NCI-H774 (cell line): ENCODE results near the gene TMEM40.
"Not testable (repeated sequence)": the region's sequence is repeated elsewhere in the genome, so short reads cannot be mapped to it uniquely, and the experiment has no call there.

Experiments
- DNase-seq: peaks from one replicate; lab custom pipeline; 2025; lab: John Stamatoyannopoulos, UW

The TMEM40 gene, protein sequence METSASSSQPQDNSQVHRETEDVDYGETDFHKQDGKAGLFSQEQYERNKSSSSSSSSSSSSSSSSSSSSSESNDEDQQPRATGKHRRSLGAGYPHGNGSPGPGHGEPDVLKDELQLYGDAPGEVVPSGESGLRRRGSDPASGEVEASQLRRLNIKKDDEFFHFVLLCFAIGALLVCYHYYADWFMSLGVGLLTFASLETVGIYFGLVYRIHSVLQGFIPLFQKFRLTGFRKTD

DNA sequence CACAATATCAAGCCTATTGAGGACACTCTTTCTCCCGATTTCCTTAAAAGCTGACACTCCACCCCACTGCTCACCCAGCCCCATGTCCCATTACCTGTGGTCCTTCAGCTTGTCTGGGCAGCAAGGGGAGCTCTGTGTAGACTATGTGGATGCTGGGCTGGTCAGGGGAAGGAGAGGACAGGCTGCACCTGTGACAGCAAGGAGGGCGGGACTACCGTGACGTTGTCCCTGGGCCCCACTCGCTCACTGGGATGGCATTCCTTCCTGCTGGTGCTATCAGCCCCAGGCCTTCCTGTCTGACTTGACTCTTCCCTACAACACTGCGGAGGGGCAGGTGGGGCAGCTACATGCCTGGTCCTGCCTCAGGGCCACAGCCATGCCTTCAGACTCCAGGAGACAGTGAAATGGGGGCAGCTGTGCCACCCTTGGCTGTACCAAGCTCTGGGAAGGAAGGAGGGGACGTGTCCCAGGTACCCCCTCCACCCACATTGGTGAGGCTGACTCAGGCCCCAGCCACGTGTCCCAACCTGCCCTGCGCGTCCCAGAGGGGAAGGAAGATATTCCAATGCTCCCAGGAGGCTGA, at the start of gene TMEM40:
Gene TMEM40, minus strand, starts transcription at position 163 of the 583 bp plus-strand sequence. CDS start 9,427 bp downstream, outside the sequence.
- DNase-seq, result no peak

DNA sequence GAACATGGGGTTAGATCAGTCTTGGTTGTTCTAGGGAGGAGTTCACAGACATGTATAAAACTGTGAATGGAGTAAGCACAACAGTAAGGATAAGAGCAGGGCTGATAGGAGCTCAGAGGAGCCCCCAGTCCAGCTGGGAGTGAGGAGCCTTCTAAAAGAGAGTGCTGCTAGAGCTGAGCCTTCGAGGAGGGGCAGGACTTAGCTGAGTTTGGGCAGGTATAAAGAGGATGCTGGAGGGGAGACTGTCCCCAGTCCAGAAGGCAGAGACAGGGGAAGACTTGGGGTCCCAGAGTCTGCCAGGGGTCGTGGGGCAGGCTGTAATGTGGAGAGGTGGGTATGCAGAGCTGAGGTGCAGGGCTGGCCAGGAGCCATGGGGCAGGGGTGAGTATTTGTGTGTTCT, 49.5 kb upstream of the TMEM40 start:
- no peak for DNase-seq

DNA sequence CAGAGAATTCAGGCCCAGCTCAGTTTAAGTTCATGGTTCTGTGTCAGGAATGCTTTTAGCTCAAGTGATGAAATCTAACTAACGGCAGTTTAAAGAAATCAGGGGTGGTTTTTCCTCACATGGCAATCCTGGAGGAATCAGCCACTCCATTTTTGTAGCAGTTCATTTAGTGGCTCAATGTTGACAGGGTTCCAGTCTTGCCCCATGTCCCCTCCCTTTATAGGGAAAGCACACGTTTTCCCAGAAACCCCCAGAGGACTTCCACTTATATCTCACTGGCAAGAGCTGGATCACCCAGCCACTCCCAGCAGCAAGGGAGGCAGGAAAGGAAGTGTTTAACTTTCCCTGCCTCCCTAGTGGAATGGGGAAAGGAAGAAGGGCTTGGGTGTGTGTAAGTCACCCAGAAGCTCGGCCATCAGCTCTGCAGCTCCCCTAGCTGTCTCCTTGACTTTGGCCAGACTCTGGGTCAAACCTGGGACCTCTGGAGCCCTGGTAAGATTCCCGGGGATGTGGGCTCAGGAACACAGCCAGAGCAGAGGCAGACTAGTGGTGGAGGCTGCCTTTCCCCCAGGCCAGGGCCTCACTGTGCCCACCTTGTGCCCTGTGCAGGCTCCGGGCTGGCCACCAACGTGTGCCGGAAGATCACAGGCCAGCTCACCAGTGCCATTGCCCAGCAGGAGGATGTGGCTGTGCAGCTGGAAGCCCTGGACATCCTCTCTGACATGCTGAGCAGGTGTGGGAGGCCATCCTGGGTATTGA, 48.7 kb upstream of the TMEM40 start:
- no peak for DNase-seq

DNA sequence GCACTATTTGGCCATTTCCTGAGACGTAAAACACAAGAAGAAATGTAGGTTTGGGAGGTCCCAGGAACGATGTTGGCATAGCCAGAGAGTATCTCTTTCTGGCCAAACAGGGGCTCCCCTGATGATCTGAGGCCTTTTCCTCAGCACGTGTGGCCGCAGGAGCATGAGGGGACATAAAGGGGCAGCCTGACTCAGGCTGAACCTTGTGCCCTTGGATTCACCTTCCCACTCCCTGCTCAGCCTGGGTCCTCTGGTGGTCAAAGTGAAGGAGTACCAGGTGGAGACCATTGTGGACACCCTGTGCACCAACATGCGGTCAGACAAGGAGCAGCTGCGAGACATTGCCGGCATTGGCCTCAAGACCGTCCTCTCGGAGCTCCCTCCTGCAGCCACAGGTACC, 48.0 kb upstream of the TMEM40 start:
- DNase-seq, result no peak

DNA sequence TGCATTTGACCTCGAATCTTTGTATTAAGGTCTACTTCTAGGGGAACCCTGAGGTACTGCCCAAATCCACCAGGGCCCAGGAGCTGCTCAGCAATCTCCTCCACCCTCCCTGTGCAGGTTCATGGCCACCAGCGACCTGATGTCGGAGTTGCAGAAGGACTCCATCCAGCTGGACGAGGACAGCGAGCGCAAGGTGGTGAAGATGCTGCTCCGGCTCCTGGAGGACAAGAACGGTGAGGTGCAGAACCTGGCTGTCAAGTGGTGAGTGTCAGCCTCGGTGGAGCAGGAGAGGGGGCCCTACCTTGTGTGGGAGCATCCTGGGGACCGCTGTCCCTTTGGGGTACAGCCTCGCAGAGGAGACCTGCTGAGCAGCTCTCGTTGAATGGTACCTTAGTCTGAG, 44.3 kb upstream of the TMEM40 start:
- DNase-seq, result no peak

DNA sequence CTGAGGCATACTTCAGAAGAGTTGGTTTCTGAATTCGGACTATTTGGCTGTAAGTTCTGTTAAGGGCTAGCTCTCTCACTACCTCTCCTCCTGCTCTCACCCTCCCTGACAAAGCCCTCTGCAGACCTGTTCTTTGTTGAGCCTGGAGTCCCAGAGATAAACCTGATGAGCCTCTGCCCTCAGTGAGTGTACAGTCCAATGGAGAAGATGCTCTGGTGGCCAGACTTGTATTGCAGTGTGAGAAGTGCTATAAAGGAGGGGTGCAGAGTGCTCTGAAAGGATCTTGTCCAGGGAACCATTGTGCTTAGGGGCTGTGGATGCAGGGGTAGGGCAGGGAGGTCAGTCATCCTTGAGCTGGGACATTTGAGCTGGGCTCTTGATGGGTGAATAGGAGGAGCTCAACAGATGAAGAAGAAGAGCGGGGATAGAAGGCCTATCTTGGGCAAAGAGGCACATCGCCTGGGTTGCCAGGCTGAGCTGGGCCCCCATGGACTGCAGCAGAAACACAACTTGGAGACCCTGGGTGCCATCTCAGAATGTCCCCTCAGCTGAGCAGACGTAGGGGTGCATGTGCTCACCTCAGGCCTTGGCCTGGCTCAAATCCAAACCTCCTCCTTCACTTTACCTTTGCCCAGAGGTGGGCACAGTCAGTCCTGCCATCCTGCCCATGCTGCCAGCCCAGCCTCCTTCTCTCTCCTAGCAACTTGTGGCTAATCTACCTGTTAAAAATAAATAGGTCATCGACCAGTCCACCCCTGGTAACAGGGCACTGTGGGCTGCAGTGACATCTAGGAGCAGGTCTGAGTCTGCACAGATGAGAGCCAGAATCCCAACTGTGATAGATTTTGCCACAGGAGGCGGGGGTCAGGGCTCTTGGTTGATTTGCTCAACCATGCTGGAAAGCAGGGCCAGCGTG, 40.7 kb upstream of the TMEM40 start:
- DNase-seq, result no peak

DNA sequence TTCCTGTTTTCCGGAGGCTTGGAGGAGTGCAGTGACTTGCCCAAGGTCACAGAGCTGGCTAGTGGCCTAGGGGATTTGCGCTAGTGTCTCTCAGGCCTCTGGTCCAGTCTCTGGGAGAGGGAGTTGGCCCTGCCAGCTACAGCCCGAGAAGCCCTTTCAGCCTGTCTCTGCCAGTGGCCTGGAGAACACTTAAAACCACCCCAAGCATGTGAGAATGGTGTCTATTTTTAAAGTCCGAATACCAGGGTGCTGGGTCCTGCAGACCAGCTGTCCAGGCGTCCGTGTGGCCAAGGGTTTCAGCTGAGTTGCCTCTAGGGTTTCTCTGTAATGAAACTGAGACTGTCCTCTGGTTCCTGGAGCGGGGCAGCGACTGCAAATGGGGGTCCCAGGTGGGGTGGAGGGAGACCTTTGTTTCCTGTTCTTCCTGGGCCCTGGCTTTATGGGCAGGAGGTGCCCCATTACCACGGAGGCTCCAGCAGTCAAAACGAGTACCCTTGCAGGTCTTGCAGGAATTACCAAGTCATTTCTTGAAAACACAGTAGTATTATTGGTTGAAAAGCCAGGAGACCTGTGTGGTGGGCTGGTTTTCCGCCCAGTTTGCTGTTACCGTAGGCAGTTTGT, 39.6 kb upstream of the TMEM40 start:
- DNase-seq, result no peak

DNA sequence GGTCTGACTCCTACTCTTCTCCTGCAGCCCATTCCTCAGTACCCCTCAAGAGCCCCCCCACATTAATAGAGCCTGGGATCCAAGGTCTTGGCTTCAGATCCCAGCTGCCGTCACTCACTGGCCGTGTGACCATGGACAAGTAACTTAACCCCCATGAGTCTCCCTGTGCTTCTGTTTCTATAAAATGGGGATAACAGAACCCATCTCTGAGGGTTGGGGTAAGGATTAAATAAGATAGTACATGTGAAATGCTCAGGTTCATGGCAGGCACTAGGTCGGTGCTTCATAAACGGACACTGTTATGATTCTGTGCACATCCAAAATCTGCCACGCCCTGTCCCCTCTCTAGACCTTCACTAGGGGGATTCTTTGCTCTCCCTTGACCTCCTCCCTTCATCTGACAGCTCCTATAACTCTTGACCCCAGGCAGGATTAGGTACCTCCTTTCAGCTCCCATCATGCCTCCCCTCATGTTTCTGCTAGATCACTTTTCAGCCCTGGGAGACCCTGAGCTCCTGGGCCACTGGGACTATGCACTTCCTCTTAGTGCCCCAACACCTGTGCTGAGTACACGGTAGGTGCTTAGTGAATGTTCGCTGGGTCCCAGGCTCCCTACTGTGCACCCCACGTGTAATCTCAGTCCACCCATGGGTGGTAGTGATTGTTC, 39.0 kb upstream of the TMEM40 start:
- DNase-seq, result no peak

DNA sequence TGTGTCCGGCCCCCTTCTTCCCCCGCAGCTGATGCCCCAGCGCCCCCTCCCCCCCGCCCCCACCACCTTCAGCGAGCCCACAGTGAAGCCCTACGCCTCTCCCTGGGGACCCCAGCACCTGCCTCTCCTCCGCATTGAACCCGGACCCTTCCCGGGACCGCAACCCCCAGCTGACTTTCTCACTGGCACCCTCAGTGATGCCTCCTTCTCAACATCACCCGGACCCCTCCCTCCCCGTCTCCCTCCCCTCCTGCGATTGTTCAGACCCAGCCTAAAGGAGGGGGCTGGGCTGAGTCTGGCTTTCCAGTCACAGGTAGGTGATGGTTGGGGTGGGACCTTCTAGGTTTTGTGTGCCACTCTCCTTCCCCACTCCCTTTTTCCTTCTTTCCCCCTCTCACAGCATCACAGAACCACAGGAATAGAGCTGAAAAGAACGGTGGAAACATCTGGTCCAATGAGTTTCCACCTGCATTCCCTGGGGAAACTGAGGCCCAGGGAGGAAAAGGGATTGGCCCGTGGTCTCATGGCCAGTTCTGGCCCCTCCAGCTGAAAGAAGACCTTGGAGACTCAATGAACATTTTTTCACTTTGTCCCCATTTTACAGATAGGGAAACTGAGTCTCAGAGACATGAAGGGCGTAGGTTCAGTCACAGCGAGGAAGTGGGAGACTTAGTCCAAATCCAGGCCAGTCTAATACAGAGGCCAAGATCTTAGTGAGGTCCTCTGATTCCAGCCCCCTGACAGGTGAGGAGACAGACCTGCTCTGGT, 38.2 kb upstream of the TMEM40 start:
- no peak for DNase-seq

DNA sequence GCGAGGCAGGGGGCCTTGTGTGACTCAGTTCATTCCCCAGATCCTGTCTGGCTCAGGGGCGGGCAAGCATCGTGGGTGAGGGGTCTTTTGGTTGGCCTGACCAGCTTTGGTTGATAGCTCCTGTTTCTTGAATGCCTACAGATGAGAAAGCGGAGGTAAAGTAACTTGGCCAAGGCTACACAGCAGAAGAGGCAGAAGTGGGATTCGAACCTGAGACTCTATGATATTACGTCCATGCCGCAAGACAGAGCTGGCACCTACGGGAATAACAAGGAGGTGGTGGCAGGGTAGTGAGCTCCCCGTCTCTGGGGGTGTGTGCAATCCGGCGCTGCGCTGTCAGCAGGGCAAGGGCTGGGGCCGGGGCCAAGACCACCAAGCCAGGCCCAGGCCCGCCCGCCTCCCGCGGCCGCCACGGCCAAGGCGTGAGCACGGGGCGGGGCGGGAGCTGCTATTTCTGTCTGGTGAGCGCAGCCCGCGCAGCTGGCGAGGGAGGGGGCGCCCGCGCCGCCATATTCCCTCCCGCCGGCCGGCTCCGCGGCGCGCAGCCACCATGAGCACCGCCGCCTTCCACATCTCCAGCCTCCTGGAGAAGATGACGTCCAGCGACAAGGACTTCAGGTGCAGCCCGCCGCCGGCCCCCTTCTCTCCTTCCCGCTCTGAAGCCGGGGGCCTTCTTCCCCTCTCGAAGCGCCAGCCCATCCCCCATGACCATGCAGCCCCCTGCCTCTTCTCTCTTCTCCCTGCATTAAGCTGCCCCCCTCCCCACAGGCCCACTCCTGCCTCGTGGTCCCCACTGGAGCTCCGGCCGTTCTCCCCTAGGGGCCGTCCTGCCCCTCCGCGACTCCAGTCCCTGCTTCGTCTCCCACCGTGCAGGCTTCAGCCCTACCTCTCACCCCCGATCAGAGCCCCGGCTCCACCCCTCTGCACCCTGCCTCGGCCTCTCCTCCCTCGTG, 37.4 kb upstream of the TMEM40 start, which contains the start of gene CAND2:
Gene CAND2, plus strand, starts transcription at position 510 of the 953 bp plus-strand sequence. Its CDS starts 41 bp downstream, at position 551.
- peak; percentile 51 for DNase-seq

DNA sequence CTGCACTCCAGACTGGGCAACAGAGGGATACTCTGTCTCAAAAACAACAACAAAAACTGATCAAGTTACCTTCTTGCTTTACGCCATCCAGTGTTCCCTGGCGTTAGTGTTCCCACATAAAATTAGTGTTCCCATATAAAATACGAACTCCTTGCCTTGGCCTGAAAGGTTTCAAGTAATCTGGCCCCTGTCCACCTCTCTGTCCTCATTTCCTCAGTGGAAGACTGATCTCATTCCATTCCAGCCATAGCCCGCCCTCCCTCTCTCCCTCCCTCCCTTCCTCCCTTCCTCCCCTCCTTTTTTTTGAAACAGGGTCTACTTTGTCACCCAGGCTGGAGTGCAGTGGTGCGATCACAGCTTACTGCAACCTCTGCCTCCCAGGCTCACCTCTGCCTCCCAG, 34.6 kb upstream of the TMEM40 start:
- DNase-seq, result no peak

DNA sequence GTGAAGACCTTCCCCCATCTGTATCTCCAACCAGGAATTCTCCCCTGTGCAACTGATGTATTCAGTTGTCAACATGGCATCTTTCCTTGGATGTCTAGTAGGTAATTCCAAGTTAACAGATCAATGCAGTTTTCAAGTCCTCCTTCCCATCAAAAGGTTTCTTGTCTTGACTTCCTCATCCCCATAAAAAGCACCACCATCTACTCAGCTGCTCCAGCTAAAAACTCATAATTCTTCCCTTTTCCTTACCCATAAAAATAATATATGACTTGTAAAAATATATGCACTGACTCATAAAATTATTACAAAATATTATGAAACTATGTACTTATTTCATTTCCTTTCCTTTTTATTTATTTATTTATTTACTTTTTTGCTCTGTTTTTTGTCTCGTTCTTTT, 32.4 kb upstream of the TMEM40 start:
- DNase-seq, result no peak

DNA sequence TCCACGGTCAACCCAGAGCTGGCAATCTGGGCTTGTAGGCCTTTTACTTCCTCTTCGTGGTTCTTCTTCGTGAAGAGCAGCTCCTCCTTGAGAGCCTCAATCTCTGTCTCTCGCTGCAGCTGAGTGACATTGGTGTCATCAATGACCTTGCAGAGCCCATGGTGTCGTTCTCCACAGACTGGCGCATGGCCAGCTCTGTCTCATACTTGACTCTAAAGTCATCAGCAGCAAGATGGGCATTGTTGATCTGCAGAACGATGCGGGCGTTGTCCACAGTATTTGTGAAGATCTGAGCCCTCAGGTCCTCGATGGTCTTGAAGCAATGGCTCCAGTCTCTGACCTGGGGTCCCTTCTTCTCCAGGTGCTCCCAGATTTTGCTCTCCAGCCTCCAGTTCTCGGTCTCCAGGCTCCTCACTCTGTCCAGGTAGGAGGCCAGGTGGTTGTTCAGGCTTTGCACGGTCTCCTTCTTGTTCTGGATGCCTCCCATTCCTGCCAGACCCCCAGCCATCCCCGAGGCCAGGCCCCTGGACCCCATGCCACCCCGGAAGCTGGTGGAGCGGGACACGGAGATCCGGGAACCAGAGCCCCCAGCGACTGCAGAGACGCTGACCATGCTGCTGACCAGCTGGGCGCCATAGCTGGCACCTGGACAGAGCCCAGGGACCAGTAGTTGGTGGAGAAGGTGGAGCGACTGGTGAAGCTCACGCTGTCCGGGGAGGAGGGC, 29.1 kb upstream of the TMEM40 start:
- not testable (repeated sequence) for DNase-seq

DNA sequence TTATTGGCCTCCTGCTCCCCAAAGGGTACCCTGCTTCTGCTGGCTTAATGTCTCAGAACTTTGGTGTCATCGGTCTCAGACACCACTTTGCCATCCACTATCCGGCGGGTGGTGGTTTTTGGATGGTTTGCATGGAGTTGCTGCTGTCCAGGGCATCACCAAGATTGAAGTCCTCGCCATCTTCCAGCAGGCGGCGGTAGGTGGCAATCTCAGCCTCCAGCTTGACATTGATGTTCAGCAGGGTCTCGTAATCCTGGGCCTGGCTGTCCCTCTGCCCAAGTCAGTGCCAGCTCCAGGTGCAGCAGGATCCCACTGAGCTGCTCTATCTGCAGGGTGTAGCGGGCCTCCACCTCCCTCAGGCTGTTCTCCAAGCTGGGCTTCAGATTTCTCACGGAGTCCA, 28.3 kb upstream of the TMEM40 start:
- not testable (repeated sequence) for DNase-seq

DNA sequence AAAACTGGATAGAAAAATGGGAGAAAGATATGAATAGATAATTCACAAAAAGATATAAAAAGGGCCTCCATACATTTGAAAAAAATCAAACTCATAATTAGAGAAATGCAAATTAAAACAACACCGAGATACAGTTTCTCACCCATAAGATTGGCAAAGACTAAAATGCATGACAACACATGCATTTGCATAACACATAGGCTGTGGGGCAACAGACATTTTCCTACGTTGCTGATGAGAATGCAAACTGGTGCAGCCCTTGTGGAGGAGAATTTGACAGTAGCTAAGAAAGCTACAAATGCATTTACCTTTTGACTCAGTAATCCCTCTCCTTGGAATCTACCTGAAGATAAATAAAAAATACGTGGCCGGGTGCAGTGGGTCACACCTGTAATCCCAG, 26.0 kb upstream of the TMEM40 start:
- DNase-seq, result no peak

DNA sequence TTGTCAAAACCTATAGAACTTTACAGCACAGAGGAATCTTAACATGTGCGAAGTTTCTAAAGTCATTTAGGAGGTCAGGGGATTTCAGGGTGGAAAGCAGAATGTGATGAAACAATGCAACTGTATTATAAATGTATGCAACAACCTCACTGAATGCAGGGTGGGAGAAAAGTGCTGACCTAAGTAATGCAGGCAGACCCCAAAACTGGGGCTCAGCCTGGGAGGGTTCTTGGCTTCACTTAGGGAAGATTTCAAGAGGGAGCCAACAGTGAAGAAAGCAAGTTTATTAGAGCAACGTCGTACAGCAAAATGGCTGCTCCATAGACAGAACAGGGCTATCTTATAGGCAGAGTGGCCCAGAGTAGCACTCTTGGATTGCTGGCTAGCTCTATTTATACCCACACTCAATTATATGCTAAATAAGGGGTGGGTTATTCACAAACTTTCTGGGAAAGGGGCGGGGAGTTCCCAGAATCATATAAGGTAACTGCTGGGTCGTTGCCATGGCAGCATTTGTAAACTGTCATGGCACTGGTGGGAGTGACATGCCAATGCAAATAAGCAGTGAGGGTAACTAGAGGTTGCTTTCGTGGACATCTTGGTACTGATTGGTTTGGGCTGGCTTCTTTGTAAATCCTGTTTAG, 23.2 kb upstream of the TMEM40 start:
- no peak for DNase-seq

DNA sequence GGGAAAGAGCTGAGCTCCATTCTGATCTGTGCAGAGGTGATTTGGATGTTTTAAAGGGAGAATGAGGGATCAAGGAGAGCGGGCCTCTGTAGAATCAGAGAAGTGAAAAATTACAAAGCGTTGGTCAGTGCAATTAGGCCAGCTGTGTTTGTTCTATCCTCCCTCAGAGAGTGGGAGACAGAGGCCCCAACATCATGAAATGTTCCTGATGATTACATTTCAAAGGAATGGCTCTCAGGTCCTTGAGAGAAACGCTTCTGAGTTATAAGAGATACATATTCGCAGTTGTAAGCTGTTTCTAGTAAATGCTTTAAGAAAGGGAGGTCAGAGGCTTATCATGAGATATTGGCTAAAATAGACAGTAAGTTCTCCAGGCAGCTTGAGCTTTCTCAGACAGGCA, 21.7 kb upstream of the TMEM40 start:
- no peak for DNase-seq

DNA sequence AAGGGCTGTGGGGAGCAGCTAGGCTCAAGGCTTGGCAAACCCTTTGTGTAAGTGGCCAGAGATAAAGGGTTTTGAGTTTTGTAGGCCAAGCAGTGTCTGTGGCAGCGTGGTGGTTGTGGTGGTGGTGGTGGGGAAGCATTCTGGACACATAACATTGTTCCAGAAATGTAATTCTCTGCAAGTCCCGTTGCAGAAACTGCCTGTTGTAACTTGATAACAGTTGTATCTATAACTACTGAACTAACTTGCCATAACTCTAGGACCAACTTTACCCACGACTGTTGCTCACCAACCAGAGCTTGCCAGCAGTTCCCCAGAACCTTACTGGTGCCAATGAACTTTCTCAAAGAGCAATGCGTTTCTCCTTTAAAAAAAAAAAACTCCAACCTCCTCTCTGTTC, 18.1 kb upstream of the TMEM40 start:
- no peak for DNase-seq
